Measurements from ENCODE around the gene NUDT17.
A peak's percentile ranks its signal among the peaks of the same experiment; 100 is the strongest.
"Not testable (repeated sequence)": the region's sequence is repeated elsewhere in the genome, so short reads cannot be mapped to it uniquely, and the experiment has no call there.

Gene NUDT17

GRCh38 chr1:145845514-145846161, at the start of gene NUDT17:
NUDT17 (plus strand) TSS chr1:145845630; CDS start chr1:145845641, 11 bp downstream.
- no peak for DNase-seq

DNA sequence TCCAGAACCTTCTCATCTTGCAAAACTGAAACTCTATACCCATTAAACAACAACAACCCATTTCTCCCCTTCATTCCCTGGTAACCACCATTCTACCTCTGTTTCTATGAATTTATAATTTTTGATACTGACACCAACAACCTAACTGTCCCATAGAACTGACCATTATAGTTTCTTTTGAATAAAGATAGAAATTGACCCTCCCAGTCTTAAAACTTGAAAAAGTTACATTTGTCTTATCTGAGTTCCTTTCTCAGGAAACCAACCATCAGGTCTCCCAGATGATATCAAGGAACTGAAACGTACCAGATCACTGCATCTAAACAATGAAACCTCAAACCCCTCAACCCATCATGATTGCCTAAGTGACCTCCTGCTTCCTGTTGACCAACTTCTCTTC, 48.7 kb upstream of the NUDT17 start:
- DNase-seq: no peak

- no peak for DNase-seq
These were observed 45.6 kb upstream of the NUDT17 start for GRCh38 chr1:145799806-145800205.

- DNase-seq: no peak
These were observed 41.0 kb upstream of the NUDT17 start for GRCh38 chr1:145804235-145805045.

- DNase-seq: no peak
These were observed 40.4 kb upstream of the NUDT17 start for GRCh38 chr1:145805057-145805456.

GRCh38 chr1:145806408-145806807, 39.0 kb upstream of the NUDT17 start:
- no peak for DNase-seq

DNA sequence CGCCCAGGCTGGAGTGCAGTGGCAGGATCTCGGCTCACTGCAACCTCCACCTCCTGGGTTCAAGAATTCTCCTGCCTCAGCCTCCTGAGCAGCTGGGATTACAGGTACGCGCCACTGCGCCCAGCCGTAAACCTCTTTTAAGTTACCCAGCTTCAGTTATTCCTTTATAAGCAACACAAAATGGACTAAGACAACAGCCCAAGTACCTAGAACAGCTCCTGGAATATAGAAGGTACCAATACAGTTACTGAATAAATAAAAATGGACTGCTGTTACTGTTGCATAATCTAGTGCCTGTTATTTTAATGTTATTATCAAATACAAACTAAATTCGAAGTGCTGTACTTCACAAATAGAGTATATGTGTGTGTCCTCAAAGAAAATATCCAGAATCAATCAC, 38.6 kb upstream of the NUDT17 start:
- no peak for DNase-seq

- not testable (repeated sequence) for DNase-seq
These were observed 32.2 kb upstream of the NUDT17 start for GRCh38 chr1:145812977-145813810.

- DNase-seq: not testable (repeated sequence)
These were observed 27.3 kb upstream of the NUDT17 start for GRCh38 chr1:145818095-145818494.

DNA sequence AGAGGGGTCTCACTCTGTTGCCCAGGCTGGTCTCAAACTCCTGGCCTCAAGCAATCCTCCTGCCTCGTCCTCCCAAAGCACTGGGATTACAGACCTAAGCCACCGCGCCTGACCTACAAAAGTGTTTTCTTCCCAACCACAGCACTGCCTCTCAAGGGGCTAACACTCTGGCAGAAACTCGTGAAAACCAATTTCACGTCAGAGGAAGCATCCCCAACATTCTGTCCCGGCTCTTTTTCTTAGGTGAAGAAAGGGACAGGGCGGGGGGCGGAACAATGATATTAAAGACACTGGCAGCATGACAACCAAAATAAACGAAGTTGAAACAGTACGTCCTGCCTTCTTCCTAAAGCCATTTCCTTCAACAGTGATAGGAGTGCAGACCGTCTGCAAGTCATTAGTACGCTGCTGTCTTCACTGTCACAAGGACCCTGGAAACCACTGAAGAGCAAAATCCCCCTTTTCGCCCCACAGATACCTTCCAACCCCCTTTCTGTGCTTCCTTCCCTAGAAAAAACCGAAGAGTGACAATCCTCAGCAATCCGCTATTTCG, 22.6 kb upstream of the NUDT17 start:
- DNase-seq: not testable (repeated sequence)

GRCh38 chr1:145823565-145824498, 21.6 kb upstream of the NUDT17 start, which contains the start of the genes POLR3C and RNF115:
POLR3C (plus strand) TSS chr1:145824200; CDS start chr1:145825777, 1,577 bp downstream.
RNF115 (minus strand) TSS chr1:145824095; CDS start chr1:145823873, 222 bp downstream.
- DNase-seq: peak; percentile 66

DNA sequence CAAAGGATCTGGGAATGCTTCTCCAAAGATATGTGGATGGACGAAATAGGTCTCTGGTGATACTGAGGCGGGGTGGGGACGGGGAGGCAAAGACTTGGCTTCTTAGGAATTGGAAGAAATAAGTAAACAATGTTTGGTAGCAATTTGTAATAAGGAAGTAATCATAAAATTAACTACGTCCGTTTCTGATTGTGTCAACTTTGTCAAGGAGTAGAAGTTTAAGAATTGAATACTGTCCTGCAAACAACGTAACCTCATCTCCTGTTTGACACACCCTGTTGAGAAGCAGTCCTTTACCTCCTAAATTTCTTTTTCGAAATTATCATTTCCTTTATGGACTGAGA, 21.0 kb upstream of the NUDT17 start:
- no peak for DNase-seq

- no peak for DNase-seq
These were observed 19.4 kb upstream of the NUDT17 start for GRCh38 chr1:145826030-145826429.

DNA sequence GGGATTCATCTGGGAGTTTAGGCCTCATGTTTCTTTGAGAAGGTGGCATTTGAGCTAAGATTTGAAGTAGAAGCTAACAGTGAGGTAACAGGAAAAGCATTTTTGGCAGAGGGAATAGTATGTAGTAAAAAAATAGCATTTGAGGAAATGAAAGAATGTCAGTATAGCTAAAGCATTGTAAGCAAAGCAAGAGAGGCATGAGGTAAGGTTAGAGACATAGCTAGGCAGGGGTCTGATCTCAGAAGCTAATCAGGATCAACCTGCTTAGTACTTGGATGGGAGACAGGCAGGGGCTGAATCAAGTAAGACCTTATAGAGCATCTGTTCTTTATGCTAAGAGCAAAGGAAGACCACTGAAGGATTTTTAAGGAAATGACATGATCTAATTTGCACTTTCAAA, 17.5 kb upstream of the NUDT17 start:
- DNase-seq: no peak

- no peak for DNase-seq
These were observed 16.9 kb upstream of the NUDT17 start for GRCh38 chr1:145828367-145829026.

- not testable (repeated sequence) for DNase-seq
These were observed 14.6 kb upstream of the NUDT17 start for GRCh38 chr1:145830810-145831209.

DNA sequence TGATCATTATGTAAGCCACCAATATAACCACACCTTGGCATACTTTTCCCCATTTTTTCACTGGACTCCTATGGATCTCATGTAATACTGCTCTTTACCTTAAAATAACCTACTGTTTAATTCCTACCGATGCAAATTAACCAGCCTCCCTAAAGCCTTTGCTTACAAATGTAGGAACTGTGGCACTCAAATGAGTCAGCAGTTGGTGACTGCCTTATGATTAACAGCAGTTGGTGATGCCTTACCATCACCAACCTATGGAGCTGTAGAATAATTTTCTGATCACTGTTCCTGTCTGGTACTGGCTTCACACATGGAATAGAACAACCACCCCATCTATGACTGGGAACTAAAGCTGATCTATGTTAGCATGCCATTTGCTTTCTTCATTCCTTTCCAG, 7.8 kb upstream of the NUDT17 start:
- no peak for DNase-seq

DNA sequence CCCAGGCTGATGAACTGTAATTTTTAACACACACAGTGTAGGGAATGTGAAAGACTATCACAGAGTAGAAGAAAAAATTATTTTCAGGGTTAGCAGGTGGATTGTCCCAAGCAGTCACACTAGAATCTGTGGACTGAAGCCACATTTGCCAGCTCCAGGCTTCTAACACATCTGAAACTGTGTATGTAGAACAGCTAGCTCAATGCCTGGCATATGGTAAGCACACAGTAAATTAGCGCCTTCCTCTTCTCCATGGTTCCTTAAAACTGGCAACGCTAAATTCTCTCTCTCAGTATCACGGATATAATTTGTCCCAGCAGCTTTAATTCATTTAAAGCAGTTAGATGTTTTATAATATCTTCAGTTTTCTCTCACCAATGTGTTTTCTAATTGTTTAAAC, 2.4 kb upstream of the NUDT17 start:
- DNase-seq: no peak

GRCh38 chr1:145845144-145845513, 301 bp upstream of the NUDT17 start:
- DNase-seq: no peak

DNA sequence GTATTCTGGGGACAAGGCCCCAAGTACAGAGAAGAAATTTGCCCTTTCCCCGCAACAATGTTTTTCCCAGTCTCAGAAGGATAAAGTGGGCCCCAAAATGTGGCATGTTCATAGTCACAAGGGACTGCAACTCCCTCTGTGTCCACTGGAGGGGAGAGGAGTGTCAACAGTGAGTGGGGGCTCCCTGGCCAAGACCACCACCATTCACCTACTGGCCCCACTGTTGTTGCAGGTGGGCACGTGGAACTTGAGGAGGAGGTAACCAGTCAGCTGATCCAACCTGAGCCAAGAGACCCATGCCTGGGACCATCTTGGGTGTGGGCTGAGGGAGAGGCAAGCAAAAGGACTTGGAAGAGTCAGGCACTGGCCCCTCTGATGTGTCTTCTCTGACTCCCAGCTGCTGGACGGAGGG, 777 bp downstream of the NUDT17 start:
- DNase-seq: no peak

DNA sequence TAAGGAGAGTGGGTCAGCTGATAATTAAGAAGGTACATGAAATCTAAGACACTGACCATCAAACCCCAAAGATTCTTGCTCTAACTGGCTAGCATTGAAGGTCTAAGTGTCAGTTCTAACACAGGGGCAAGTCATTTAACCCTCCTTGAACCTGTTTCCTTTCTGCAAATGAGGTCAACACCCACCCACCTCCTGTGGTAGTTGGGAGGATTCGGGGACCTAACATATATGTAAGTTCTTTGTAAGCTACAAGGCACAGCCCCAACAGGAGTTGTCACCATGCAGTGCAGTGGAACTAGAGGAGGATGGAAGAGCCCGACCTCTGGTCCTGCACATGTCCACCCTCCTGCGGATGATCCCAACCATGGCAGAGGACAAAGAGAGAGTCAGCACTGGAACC, 2.4 kb downstream of the NUDT17 start:
- DNase-seq: no peak

Measured in GOT3 (cell line).